ENCODE results near the gene SPON1.

GRCh38 chr11:14118072-14118471, 155.5 kb downstream of the SPON1 start:
- TF ChIP-seq CTCF (conservative IDR thresholded peaks at IDR 0.05; ENCODE audit: low read length) (no peak), EZH2phosphoT487 (IDR thresholded peaks at IDR 0.05; ENCODE audit: borderline replicate concordance) (no peak)

Data from Loucy (cell line).